ENCODE data around the gene CERS5. TPM values are rescaled to one million over a fixed set of nuclear protein-coding genes. Genes with fewer than 3 reads are reported as not detected.

CERS5 gene
- total RNA-seq, 1 donor from 2014 or later, result 48.0 TPM

DNA sequence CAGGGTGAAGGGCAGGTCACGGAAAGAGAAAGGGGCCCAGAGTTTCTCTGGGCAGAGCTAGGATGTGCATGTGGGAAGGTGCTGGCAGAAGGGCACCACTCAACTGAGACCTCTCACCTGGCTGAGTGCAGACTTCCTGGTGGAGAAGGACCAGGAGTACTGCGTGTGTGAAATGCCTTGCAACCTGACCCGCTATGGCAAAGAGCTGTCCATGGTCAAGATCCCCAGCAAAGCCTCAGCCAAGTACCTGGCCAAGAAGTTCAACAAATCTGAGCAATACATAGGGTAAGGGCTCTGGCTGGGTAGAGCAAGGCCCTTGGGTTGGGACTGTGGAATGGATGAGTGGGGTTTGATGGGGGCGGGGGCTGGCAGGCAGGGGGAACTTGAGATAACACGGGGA lies 87.4 kb downstream of the CERS5 start:
- no peak overlapping the region for H3K4me3 ChIP-seq
- DNase-seq (ENCODE audit: low spot score), result no peak
- H3K79me2 ChIP-seq (ENCODE audit: low read depth), result peaks cover 5% of the 10 kb centered on the region
- no peaks in the 10 kb centered on the region for H3K9me3 ChIP-seq (ENCODE audit: low read depth)
- H3K4me1 ChIP-seq, result no peaks in the 10 kb centered on the region
- no peaks in the 10 kb centered on the region for H3K36me3 ChIP-seq
- no peak overlapping the region for H3K9ac ChIP-seq
- no peak overlapping the region for H2AFZ ChIP-seq (replicated peaks)
- no peak overlapping the region for H3K4me2 ChIP-seq
- no peak overlapping the region for H3K27ac ChIP-seq
- Mint-ChIP-seq H3K27me3 (ENCODE audit: insufficient read depth, low read depth) (peaks cover 5% of the 10 kb centered on the region), H3K27ac (peak overlapping the region; percentile 42), H3K36me3 (no peaks in the 10 kb centered on the region), H3K4me3 (no peak overlapping the region), H3K4me1 (peaks cover 5% of the 10 kb centered on the region), H3K9me3 (no peaks in the 10 kb centered on the region)
- no peak for TF ChIP-seq EZH2 (IDR thresholded peaks at IDR 0.05)
- TF ChIP-seq CTCF (IDR thresholded peaks at IDR 0.05), result no peak
- TF ChIP-seq EZH2phosphoT487 (IDR thresholded peaks at IDR 0.05), result no peak
- H3F3A ChIP-seq (ENCODE audit: low read depth), result peaks cover 5% of the 10 kb centered on the region
- H4K20me1 ChIP-seq (ENCODE audit: low read depth), result no peaks in the 10 kb centered on the region
- peaks cover 15% of the 10 kb centered on the region for H3K27me3 ChIP-seq

Other genes starting within 250 kb of the CERS5 start
- gene AQP2, start 216.6 kb downstream of the CERS5 start, total RNA-seq (ENCODE audit: low replicate concordance), result not detected in 2 replicates
- 0.09 TPM in 1 of 2 replicates, not detected in the other for gene AQP5, start 205.5 kb downstream of the CERS5 start, total RNA-seq (ENCODE audit: low replicate concordance)
- gene AQP6, start 194.4 kb downstream of the CERS5 start, total RNA-seq (ENCODE audit: low replicate concordance), result 0.12 TPM in 1 of 2 replicates, not detected in the other
- gene RACGAP1, start 141.9 kb downstream of the CERS5 start, total RNA-seq (ENCODE audit: low replicate concordance), result 121 and 149 TPM in 2 replicates
- gene ASIC1, start 109.8 kb downstream of the CERS5 start, total RNA-seq (ENCODE audit: low replicate concordance), result 2.5 and 5.6 TPM in 2 replicates
- 121 and 209 TPM in 2 replicates for gene SMARCD1, start 82.0 kb downstream of the CERS5 start, total RNA-seq (ENCODE audit: low replicate concordance)
- 1.4 TPM in 1 of 2 replicates, not detected in the other for gene GPD1, start 63.4 kb downstream of the CERS5 start, total RNA-seq (ENCODE audit: low replicate concordance)
- 15.3 and 22.7 TPM in 2 replicates for gene COX14, start 55.1 kb downstream of the CERS5 start, total RNA-seq (ENCODE audit: low replicate concordance)
- 19.1 and 25.0 TPM in 2 replicates for gene LIMA1, start 116.2 kb upstream of the CERS5 start, total RNA-seq (ENCODE audit: low replicate concordance)
- gene FAM186A, start 229.2 kb upstream of the CERS5 start, total RNA-seq (ENCODE audit: low replicate concordance), result not detected in 2 replicates
- gene LARP4, start 233.5 kb upstream of the CERS5 start, total RNA-seq (ENCODE audit: low replicate concordance), result 36.4 and 88.4 TPM in 2 replicates